Middle frontal gyrus (tissue), 1 donor: Measurements from ENCODE around the gene TFB2M.
"Not testable (repeated sequence)": the region's sequence is repeated elsewhere in the genome, so short reads cannot be mapped to it uniquely, and the experiment has no call there.

Experiments used
- DNase-seq: peaks from one replicate; pipeline ENCODE4 v3.0.0-alpha.2; 2015; ENCODE audit warnings: low spot score; ENCODE audit errors: extremely low spot score

The TFB2M gene

DNA sequence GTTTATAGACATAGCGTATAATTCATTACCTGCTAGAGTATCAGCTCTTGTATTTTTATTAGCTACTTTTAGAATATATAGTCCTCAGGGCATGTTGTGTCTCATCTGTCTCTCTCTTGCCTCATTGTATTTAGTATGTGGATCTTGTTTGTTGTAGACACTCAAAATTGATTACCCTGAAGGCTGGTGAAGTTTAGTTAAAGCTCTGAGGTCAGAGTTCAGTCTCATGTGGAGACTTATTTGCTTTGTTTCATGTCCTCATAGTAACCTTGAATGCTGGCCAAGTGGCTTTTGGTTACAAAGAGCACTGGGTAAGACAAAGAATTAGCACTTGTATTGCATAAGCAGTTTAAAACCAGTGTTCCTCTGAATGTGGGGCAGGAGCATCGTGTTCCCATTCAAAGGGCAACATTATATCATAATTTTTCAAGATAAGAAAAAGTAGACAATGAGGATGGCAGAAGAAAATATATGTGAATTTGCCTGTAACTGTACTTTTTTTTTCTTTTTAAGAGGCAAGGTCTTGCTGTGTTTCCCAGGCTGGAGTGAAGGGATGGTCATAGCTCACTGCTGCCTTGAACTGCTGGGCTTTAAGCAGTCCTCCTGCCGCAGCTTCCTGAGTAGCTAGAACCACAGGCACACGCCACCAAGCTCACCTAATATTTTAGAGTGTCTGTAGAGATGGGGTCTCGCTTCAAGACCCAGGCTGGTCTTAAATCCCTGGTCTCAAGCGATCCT lies 17.6 kb upstream of the TFB2M start:
- no peak for DNase-seq

DNA sequence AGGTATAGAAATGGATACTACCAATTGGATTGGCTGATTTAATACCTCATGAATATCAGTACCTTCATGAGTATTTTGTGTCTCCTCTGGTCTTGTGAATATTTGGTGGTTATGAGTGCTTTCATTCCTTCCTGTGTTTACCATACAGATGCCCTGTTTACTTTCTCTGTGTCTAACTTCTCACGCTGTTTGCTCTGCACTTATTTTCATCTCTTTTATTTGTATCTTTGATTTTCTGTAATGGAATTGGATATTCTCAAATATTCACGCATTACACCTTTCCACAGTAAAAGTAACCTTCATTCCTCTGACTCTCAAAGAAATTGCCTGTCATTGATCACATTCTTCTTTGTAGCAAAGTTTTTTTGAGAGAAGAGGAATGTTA lies 17.0 kb upstream of the TFB2M start:
- DNase-seq = no peak

DNA sequence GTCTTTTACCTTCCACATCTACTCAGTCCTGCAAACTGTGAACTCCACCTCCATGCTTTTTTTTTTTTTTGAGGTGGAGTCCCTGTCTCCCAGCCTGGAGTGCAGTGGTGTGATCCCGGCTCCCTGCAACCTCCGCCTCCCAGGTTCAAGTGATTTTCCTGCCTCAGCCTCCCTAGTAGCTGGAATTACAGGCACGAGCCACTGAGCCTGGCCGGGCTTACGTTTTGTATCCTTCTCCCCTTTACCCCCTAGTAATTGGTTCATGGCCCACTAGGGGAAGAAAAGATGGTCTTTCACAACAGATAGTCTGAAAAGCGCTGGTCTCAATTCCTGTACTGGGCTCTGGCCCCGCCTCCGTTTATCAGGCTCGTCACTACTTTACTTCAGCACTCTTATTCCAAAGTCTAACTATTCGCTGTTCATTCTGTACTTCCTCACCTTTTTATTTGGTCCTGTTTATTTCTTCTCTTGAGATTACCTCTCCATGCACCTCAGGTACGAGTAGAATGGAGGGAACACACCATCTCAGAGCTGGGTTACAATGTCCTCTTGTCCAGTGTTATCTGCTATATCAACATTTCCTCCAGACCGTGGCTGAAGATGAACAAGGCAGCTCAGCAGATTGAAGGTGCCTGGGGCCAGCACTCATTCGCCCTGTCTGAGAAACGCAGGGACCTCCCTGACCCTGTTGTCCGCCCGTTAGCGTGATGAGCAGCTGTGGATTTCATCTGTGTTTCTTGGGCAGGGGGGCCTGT lies 16.4 kb upstream of the TFB2M start:
- DNase-seq = no peak

DNA sequence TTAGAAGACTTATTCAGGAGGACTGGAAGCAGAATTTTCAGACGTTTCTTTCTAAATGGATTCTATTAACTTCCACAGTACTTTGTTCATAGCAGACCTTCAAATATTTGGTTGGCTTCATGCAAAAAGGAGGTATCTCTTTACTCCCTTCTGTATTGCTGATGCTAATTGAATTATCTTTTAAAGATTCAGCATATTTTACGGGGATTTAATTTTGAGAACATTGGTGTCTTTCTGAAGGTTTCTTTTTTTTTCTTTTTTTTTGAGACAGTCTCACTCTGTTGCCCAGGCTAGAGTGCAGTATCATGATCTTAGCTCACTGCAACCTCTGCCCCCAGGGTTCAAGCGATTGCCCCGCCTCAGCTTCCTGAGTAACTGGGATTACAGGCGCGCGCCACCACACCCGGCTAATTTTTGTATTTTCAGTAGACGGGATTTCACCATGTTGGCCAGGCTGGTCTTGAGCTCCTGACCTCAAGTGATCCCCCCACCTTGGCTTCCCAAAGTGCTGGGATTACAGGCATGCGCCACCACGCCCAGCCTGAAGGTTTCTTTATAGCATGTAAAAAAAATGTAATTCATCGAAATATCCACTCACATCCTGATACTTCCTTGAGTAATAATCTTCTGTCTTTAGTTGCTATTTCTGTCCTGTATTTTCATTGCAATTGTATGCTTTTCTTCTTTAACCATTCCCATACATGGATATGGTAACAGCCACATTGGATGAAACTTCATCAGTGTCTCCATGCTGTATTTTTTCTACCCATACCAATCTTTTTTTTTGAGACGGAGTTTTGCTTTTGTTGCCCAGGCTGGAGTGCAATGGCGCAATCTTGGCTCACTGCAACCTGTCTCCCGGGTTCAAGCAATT lies 14.7 kb upstream of the TFB2M start:
- no peak for DNase-seq

DNA sequence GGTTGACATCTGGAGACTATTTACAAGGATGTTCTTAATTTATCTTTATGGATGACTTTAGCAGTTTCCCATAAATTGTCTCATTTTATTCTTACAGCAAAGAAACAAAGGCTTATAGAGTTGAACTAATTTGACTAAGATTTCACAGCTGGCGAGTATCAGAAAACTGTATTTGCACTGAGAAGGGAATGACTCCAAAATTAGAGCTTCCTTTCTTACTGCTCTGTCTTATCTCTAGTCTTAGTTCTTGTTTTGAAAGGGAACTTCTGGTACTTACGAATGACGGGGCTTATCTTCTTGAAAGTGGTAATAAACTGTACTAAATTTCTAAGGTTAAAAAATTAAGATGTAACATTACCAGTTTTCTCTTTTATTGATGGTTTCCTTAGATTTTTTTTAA lies 13.8 kb upstream of the TFB2M start:
- no peak for DNase-seq

DNA sequence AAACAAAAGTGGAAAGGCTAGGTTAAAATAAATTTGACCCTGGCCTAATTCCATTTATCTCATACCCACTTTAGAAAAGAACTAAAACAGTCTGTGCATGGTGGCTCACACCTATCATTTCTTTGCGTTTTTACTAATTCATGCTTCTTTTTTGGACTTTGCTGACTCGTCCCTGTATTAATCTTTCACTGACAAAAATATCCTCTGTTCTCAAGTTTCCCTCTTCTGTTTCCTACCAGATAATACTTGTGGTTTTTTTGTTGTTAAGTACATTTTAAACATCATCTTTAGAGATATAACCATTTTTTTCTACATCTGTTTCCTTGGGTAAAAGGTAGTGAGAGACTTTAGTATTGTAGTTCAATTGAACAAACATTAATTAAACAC lies 11.7 kb upstream of the TFB2M start:
- DNase-seq = no peak

- no peak for DNase-seq
Observed at GRCh38 chr1:246577082-246577719, 11.1 kb upstream of the TFB2M start.

DNA sequence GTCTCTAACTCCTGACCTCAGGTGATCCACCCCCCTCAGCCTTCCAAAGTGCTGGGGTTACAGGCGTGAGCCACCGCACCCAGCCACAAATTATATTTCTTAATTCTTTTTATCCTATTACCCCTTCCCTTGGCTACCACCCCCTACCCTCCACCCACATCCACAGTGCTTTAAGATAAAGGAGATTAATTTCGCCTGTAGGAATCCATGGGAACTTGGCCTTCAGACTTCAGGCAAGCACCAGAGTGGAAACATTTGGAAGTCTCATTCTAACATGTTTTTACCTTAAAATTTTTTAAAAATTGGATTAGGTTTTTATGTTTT lies 10.6 kb upstream of the TFB2M start:
- no peak for DNase-seq

DNA sequence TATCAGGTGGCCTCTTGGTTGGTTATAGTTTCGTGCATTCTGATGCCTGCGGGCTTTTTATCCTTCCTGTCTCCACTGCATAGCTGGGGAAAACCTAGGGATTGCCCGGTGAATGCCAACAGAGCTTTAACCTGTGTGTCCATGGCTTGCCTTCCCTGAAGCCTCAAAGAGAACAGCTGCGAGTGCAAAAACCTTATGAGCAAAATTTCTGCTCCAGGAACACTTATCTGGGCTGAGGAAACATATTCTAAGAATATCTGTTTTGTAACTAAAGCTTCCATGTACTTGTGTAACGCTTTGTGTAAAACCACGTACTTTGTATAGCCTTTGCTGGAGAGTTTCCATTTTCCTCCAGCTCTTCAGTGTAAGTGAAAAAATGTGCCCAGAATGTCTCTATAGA lies 7.4 kb upstream of the TFB2M start:
- no peak for DNase-seq

DNA sequence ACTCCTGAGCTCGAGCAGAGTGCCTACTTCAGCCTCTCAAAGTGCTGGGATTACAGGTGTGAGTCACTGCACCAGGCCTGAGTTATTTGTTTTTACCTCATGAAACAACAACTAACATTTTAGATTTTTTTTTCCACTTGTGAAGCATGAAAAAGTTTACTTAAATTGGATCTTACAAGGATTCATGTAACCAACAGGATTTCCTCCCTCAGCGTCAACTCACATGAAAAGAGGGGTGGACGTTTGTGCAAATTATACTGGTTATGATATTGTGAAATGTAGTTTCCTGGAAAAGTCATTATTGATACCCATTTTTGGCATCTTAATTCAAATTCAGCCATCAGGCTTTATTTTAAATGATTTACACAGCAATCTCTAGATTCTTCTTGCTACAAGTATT lies 6.7 kb upstream of the TFB2M start:
- DNase-seq = no peak

DNA sequence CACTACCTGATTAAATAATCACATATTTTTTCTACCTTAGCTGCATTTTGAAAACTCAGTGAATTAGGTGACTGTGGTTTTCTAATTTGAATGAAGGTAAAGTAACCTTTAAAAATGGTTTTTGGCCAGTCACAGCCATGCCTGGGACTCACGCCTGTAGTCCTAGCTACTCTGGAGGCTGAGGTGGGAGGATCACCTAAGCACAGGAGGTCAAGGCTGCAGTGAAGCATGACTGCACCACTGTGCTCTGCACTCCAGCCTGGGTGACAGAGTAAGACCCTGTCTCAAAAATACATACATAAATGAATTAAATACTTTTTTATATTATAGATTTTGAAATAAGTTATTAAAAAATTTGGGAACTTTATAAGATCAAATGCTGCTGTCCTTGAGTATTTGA lies 5.9 kb upstream of the TFB2M start:
- DNase-seq = no peak

DNA sequence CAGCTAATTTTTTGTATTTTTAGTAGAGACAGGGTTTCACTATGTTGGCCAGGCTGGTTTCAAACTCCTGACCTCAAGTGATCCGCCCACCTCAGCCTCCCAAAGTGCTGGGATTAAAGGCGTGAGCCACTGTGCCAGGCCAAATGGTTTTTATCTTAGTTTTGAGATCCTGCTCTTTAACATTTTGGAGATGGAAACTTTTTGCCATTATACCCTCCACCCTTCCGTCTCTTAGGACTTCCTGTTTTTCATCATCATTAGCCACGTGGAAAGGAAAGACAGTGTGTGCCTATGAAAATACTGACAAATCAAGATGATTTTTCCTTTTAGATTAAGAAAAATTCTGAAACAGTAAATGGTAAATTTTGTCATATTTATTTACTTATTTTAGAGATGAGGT lies 5.2 kb upstream of the TFB2M start:
- not testable (repeated sequence) for DNase-seq

DNA sequence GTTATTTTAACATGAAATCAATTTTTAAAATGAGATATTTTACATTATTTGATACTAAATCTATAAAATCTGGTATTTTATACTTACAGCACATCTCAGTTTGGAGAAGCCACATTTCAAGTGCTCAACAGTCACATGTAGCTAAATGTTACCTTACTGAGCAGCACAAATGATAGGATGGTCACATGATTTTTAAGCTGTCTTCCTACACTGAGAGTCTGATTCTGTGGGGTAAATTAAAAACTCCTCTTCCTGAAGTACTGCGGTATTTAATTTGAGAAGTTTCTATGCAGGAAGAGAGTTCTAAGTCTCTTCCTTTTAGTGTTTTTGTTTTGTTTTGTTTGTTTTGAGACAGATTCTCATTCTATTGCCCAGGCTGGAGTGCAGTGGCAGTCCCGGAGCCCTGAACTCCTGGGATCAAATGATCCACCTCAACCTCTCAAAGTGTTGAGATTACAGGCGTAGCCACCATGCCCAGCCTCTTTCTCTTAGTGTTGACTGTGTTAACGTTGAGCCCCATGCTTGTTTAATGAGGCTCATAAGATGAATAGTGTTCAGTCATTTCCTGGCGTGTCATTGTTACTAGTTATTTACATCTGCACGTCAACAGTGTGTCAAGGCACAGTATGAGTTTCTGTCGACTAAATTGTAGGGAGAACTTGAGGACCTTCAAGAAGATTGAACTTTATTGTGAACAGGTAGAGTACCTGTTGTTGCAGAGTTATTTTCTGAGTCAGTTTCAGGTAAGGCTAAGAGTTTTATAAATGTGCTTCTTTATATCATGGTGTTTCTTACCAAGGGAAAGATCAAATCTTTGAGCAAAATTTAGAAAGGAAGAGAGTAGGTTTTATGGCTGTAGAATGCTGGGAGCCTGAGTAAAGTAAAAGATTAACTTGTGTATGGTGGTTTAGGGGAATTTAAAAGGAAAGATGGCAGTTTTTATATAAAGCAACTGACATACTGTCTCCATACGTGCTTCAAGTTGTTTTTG lies 3.5 kb upstream of the TFB2M start:
- no peak for DNase-seq

DNA sequence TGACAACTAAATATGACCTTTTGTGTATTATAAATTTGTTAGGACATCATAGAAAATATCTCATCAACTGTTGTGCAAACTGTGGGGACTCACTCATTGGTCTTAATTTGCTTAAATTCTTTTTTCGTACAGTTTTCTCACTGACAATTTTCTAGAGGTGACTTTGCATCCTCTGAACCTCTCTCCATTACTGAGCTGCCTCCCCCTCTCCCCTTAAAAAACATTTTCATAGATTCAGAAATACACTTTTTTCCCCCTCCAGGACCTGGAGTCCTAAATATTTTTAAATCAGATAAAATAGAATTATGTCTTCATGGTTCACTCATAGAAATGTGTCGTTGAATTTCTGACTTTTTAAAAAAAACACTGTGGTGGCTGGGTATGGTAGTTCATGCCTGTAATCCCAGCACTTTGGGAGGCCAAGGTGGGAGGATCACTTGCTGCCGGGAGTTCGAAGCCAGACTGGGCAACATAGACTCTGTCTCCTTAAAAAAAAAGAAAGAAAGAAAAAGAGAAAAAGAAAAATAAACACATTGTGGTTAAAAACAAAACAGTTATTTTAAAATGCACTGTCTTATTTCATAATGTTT lies 1.7 kb upstream of the TFB2M start:
- DNase-seq = no peak

- no peak for DNase-seq
Observed at GRCh38 chr1:246566813-246567645, 968 bp upstream of the TFB2M start.

DNA sequence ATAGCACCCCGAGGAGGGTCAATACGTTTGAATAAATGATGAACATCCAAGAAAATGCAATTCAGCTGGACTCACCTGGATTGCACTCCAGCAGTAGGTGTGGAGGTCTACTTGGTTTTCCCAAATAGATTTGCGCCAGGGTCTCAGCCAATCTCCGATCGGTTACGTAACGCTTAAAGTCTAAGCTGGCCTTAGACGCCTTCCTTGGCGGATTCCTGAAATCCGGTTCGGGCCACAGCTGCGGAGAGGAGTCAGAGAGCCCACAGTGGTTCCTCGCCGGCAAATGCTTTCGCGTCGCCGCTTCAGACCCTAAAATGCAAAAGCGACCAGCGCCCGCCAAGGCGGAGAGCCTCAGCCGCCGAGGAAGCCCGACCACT lies 322 bp downstream of the TFB2M start:
- no peak for DNase-seq

GRCh38 chr1:246564839-246565750 lies 966 bp downstream of the TFB2M start:
- no peak for DNase-seq

DNA sequence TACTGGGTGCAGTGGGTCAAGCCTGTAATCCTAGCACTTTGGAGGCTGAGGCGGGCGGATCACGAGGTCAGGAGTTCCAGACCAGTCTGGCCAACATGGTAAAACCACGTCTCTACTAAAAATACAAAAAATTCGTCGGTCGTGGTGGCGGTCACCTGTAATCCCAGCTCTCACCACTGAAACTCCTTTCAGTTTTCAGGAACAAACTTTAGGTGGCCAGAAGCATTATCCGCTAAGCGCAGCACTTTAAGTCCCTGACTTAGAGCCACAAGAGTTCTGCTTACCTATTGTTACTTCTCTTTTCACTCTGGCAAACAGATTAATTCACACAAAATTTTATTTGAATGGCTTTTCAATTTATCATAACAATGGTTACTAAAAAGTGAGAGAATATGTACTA lies 5.2 kb downstream of the TFB2M start:
- DNase-seq = not testable (repeated sequence)
